Measurements from ENCODE around the gene ZFP90. TPM values are rescaled to one million over a fixed set of nuclear protein-coding genes. Genes with fewer than 3 reads are reported as not detected.

The ZFP90 gene
- total RNA-seq, 1 donor from 2014 or later = 18.8 TPM

DNA sequence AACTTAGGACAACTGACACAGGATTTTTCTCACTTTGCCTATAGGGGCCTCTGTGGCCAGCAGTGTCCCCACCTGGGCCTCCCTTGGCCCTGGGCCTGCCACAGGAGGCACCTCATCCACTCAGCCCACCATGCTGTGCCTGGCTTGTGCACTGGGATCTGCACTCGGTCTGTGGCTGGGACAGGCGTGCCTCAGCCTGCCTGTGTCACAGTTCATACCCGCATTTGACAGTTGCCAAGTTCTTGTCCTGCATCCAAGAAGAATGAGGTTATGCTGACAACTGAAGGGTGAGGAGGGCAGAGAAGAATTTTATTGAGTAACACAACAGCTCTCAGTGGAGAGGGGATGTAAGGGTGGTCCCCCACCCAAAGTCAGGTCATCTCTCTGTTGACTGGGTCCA is 36.0 kb downstream of the ZFP90 start:
- DNase-seq = no peak
- no peak overlapping the region for H3K27ac Mint-ChIP-seq
- POLR2A ChIA-PET = no interaction called here
- CTCF ChIA-PET = no interaction called here
- peaks cover 50% of the 10 kb centered on the region for H3K9me3 Mint-ChIP-seq
- no peaks in the 10 kb centered on the region for H3K27me3 Mint-ChIP-seq
- no peak overlapping the region for H3K4me3 Mint-ChIP-seq
- intact Hi-C loops (cut with micrococcal nuclease) = no loop called here
- H3K4me1 Mint-ChIP-seq = no peaks in the 10 kb centered on the region
- no peak for ATAC-seq (ENCODE audit: low read depth)
- TF ChIP-seq, protein P1, sequence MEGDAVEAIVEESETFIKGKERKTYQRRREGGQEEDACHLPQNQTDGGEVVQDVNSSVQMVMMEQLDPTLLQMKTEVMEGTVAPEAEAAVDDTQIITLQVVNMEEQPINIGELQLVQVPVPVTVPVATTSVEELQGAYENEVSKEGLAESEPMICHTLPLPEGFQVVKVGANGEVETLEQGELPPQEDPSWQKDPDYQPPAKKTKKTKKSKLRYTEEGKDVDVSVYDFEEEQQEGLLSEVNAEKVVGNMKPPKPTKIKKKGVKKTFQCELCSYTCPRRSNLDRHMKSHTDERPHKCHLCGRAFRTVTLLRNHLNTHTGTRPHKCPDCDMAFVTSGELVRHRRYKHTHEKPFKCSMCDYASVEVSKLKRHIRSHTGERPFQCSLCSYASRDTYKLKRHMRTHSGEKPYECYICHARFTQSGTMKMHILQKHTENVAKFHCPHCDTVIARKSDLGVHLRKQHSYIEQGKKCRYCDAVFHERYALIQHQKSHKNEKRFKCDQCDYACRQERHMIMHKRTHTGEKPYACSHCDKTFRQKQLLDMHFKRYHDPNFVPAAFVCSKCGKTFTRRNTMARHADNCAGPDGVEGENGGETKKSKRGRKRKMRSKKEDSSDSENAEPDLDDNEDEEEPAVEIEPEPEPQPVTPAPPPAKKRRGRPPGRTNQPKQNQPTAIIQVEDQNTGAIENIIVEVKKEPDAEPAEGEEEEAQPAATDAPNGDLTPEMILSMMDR (IDR thresholded peaks at IDR 0.05) = no peak
- peaks cover 34% of the 10 kb centered on the region for H3K36me3 Mint-ChIP-seq (ENCODE audit: low read depth)

GRCh38 chr16:68577352-68577853 is 38.3 kb downstream of the ZFP90 start:
- intact Hi-C loops (cut with micrococcal nuclease) = no loop called here
- DNase-seq (no peak), ATAC-seq (ENCODE audit: low read depth) (no peak)
- Mint-ChIP-seq H3K27ac (no peak overlapping the region), H3K36me3 (ENCODE audit: low read depth) (peaks cover 24% of the 10 kb centered on the region), H3K4me1 (no peaks in the 10 kb centered on the region), H3K9me3 (peaks cover 41% of the 10 kb centered on the region), H3K4me3 (no peak overlapping the region), H3K27me3 (no peaks in the 10 kb centered on the region)
- ChIA-PET CTCF (no interaction called here), POLR2A (no interaction called here)
- TF ChIP-seq, protein P1 (IDR thresholded peaks at IDR 0.05) = no peak

DNA sequence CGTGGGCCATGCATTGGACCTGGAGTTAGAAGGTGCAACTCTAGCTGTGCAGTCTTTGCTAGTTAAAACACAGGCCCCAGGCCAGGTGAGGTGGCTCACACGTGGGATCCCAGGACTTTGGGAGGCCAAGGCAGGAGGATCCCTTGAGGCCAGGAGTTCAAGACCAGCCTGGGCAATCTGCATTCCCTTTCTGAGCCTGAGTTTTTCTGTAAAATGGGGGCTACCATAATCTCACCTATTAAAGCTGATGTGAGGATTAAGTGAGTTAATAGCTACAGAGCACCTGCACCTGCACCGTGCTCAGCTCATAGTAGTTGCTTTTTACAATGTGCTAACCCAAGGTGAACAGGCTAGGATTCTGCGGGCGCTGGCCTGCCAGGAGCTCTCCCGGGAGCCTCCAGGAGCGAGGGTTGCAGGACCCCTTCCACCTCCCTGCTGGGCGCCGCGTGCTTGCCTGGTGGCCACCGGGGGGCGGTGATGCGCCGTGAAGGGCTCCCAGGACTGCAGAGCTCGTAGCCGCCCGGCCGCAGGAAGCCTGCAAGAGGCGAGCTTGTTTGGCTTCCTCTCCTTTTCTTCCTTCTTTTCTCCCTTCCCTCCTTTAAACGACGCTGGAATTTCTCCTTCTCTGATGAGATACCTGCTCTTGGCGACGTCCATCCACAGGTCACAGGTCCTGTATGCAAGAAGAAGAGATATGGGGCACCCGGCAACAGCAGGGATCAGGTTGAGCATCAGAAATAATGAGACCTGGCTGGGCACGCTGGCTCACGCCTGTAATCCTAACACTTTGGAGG is 51.3 kb downstream of the ZFP90 start:
- peak; percentile 58 for ATAC-seq (ENCODE audit: low read depth)
- Mint-ChIP-seq H3K27me3 (no peaks in the 10 kb centered on the region), H3K27ac (no peak overlapping the region), H3K36me3 (ENCODE audit: low read depth) (no peaks in the 10 kb centered on the region), H3K9me3 (peaks cover 8% of the 10 kb centered on the region), H3K4me1 (no peaks in the 10 kb centered on the region), H3K4me3 (no peak overlapping the region)
- CTCF ChIA-PET = interaction anchor here (0.6 to 2.1 kb wide), 12 partner anchors 10 to 695 kb away, joined by 3 to 16 read pairs (median 4); partner anchors contain the start of gene CDH3
- intact Hi-C loops (cut with micrococcal nuclease) = loop anchor here (2.0 kb wide), 2 partner anchors 210 to 534 kb away; no protein-coding TSS in a partner anchor
- POLR2A ChIA-PET = no interaction called here
- DNase-seq = peak; percentile 37
- TF ChIP-seq, protein P1 (IDR thresholded peaks at IDR 0.05) = no peak

DNA sequence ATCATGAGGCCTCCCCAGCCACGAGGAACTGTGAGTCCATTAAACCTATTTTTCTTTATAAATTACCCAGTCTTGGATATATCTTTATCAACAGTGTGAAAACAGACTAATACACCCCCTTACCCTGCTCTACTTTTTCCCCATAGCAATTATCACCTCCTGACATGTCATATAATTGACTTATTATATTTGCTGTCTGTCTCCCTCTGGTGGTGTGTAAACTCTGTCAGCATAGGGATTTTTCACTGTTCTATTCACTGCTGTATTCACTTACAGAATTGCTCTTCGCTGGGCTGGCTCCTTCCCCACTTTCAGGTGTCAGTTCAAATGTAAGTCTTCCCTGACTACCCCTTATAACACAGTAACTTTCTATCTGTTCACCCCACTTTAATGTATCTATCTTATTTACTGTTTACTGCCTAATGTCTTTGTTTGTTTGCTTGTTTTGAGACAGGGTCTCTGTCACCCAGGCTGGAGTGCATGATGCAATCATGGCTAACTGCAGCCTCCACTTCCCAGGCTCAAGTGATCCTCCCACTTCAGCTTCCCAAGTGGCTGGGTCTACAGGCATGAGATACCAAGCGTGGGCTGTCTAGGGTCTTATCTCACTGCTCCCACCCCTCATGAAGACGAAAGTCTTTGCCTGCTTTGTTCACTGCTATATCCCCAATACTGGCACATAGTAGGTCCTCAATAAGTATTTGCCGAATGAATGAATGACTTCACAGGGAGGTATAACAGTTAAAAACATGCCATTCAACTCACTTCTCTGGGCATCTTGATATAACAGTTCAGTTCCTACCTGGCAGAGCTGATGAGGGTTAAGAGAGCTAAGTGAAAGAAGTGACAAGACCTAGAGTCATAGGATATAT is 53.6 kb downstream of the ZFP90 start:
- no peak for DNase-seq
- intact Hi-C loops (cut with micrococcal nuclease) = loop anchor here (2.0 kb wide), 1 partner anchor 64 kb away; no protein-coding TSS in a partner anchor
- no peak overlapping the region for H3K4me3 Mint-ChIP-seq
- no peak overlapping the region for H3K27ac Mint-ChIP-seq
- H3K27me3 Mint-ChIP-seq = no peaks in the 10 kb centered on the region
- ATAC-seq (ENCODE audit: low read depth) = no peak
- CTCF ChIA-PET = interaction anchor here (1.1 kb wide), 1 partner anchor 64 kb away, joined by 5 read pairs; no protein-coding TSS in a partner anchor
- TF ChIP-seq, protein P1 (IDR thresholded peaks at IDR 0.05) = no peak
- no peaks in the 10 kb centered on the region for H3K36me3 Mint-ChIP-seq (ENCODE audit: low read depth)
- peaks cover 8% of the 10 kb centered on the region for H3K9me3 Mint-ChIP-seq
- no peaks in the 10 kb centered on the region for H3K4me1 Mint-ChIP-seq
- POLR2A ChIA-PET = no interaction called here

- POLR2A ChIA-PET = no interaction called here
- no peak overlapping the region for H3K27ac Mint-ChIP-seq
- no peaks in the 10 kb centered on the region for H3K4me1 Mint-ChIP-seq
- intact Hi-C loops (cut with micrococcal nuclease) = no loop called here
- ATAC-seq (ENCODE audit: low read depth) (no peak), DNase-seq (no peak)
- no peaks in the 10 kb centered on the region for H3K27me3 Mint-ChIP-seq
- H3K4me3 Mint-ChIP-seq = no peak overlapping the region
- peaks cover 6% of the 10 kb centered on the region for H3K9me3 Mint-ChIP-seq
- no peaks in the 10 kb centered on the region for H3K36me3 Mint-ChIP-seq (ENCODE audit: low read depth)
- CTCF ChIA-PET = interaction anchor here (1.2 kb wide), 1 partner anchor 68 kb away, joined by 4 read pairs; no protein-coding TSS in a partner anchor
- TF ChIP-seq, protein P1 (IDR thresholded peaks at IDR 0.05) = no peak
These were observed 57.2 kb downstream of the ZFP90 start for GRCh38 chr16:68596266-68596665.
